ENCODE results near the gene CCDC59. TPM values are rescaled to one million over a fixed set of nuclear protein-coding genes. Genes with fewer than 3 reads are reported as not detected.
"Not testable (repeated sequence)": the region's sequence is repeated elsewhere in the genome, so short reads cannot be mapped to it uniquely, and the experiment has no call there.

The CCDC59 gene
- total and polyA plus RNA-seq, 4 donors, result 14.4 to 22.0 (median 18.2) TPM

DNA sequence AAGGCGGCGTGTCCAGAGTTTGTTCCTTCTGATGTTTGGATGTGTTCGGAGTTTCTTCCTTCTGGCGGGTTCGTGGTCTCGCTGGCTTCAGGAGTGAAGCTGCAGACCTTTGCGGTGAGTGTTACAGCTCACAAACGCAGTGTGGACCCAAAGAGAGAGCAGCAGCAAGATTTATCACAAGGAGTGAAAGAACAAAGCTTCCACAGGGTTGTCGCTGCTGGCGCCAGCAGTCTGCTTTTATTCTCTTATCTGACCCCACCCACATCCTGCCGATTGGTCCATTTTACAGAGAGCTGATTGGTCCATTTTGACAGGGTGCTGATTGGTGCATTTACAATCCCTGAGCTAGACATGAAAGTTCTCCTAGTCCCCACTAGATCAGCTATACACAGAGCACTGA lies 2.6 kb upstream of the CCDC59 start:
- H3K27ac ChIP-seq (ENCODE audit: low read depth in 1 of 2, low read length in 2 of 2); H3K4me3 ChIP-seq (ENCODE audit: low read depth in 1 of 3, low read length in 3 of 3); H3K9me3 ChIP-seq (ENCODE audit: control insufficient read depth in 4 of 4, low read length in 3 of 4); H3K9ac ChIP-seq (ENCODE audit: low read depth in 1 of 2, low read length in 2 of 2); H3K36me3 ChIP-seq (ENCODE audit: control insufficient read depth in 4 of 4, insufficient read depth in 3 of 4, low read depth in 1 of 4, low read length in 3 of 4); DNase-seq (ENCODE audit: low spot score); H3K27me3 ChIP-seq (ENCODE audit: control insufficient read depth in 4 of 4, insufficient read depth in 4 of 4, low read length in 3 of 4): not testable (repeated sequence)
- WGBS, result 97% methylated on average over 11 of the region's 11 CpGs
- peaks cover 5 to 32% (median 28%) of the 10 kb centered on the region in 4 donors for H3K4me1 ChIP-seq (ENCODE audit: control insufficient read depth in 4 of 4, insufficient read depth in 4 of 4, low read length in 3 of 4)

DNA sequence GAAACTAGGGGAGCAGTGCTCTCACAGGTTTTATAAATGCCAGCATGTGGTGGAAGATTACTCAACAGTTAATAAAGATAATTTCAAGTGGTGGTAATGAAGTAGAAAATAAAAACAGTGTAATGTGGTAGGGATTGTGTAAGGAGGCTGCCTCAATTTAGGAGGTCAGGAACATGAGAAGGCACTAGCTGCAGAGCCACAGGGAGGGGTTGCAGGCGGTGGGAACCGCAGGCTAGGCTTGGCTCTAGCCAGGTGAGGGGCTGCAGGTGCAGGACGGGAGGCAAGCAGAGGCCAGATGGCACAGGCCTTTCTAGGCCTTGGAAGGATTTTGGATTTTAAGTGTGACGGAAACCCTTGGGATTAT lies 910 bp upstream of the CCDC59 start:
- DNase-seq (ENCODE audit: low spot score), result no peak
- peaks cover 5 to 32% (median 30%) of the 10 kb centered on the region in 4 donors for H3K4me1 ChIP-seq (ENCODE audit: control insufficient read depth in 4 of 4, insufficient read depth in 4 of 4, low read length in 3 of 4)

GRCh38 chr12:82357845-82358199 lies 365 bp downstream of the CCDC59 start:
- Histone ChIP-seq H3K9me3 (ENCODE audit: control insufficient read depth in 4 of 4, low read length in 3 of 4) (no peaks in the 10 kb centered on the region), H3K36me3 (ENCODE audit: control insufficient read depth in 4 of 4, insufficient read depth in 3 of 4, low read depth in 1 of 4, low read length in 3 of 4) (peaks cover 2 to 27% (median 19%) of the 10 kb centered on the region in 4 donors), H3K4me3 (ENCODE audit: low read depth in 1 of 3, low read length in 3 of 3) (peak overlapping the region; percentile 71 to 99 (median 98)), H3K4me1 (ENCODE audit: control insufficient read depth in 4 of 4, insufficient read depth in 4 of 4, low read length in 3 of 4) (peaks cover 5 to 32% (median 30%) of the 10 kb centered on the region in 4 donors), H3K27ac (ENCODE audit: low read depth in 1 of 2, low read length in 2 of 2) (peak overlapping the region; percentile 96 to 98), H3K9ac (ENCODE audit: low read depth in 1 of 2, low read length in 2 of 2) (peak overlapping the region; percentile 94 to 100), H3K27me3 (ENCODE audit: control insufficient read depth in 4 of 4, insufficient read depth in 4 of 4, low read length in 3 of 4) (no peaks in the 10 kb centered on the region)
- DNase-seq (ENCODE audit: low spot score), result no peak
- WGBS, result under 1% methylated on average over 10 of the region's 10 CpGs
- TF ChIP-seq, protein P1, sequence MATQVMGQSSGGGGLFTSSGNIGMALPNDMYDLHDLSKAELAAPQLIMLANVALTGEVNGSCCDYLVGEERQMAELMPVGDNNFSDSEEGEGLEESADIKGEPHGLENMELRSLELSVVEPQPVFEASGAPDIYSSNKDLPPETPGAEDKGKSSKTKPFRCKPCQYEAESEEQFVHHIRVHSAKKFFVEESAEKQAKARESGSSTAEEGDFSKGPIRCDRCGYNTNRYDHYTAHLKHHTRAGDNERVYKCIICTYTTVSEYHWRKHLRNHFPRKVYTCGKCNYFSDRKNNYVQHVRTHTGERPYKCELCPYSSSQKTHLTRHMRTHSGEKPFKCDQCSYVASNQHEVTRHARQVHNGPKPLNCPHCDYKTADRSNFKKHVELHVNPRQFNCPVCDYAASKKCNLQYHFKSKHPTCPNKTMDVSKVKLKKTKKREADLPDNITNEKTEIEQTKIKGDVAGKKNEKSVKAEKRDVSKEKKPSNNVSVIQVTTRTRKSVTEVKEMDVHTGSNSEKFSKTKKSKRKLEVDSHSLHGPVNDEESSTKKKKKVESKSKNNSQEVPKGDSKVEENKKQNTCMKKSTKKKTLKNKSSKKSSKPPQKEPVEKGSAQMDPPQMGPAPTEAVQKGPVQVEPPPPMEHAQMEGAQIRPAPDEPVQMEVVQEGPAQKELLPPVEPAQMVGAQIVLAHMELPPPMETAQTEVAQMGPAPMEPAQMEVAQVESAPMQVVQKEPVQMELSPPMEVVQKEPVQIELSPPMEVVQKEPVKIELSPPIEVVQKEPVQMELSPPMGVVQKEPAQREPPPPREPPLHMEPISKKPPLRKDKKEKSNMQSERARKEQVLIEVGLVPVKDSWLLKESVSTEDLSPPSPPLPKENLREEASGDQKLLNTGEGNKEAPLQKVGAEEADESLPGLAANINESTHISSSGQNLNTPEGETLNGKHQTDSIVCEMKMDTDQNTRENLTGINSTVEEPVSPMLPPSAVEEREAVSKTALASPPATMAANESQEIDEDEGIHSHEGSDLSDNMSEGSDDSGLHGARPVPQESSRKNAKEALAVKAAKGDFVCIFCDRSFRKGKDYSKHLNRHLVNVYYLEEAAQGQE (IDR thresholded peaks at IDR 0.05), result no peak
- TF ChIP-seq, protein P2, sequence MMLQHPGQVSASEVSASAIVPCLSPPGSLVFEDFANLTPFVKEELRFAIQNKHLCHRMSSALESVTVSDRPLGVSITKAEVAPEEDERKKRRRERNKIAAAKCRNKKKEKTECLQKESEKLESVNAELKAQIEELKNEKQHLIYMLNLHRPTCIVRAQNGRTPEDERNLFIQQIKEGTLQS (IDR thresholded peaks at IDR 0.05), result no peak
- TF ChIP-seq GABPA (IDR thresholded peaks at IDR 0.05 in 1 of 2, conservative IDR thresholded peaks at IDR 0.05 in 1 of 2), result no peak
- no peak for TF ChIP-seq HNF4G (IDR thresholded peaks at IDR 0.05)
- no peak for TF ChIP-seq FOXA1 (IDR thresholded peaks at IDR 0.05)
- TF ChIP-seq EGR1 (IDR thresholded peaks at IDR 0.05; ENCODE audit: low read depth in 2 of 2), result no peak
- no peak for TF ChIP-seq CTCF (IDR thresholded peaks at IDR 0.05; ENCODE audit: low read depth, low read length, missing input control)
- TF ChIP-seq YY1 (IDR thresholded peaks at IDR 0.05), result no peak
- TF ChIP-seq RXRA (IDR thresholded peaks at IDR 0.05), result no peak
- TF ChIP-seq HNF4A (conservative IDR thresholded peaks at IDR 0.05), result no peak
- TF ChIP-seq SP1 (IDR thresholded peaks at IDR 0.05), result no peak
- no peak for TF ChIP-seq JUND (IDR thresholded peaks at IDR 0.05)
- TF ChIP-seq TAF1 (conservative IDR thresholded peaks at IDR 0.05), result no peak

More for the DNA sequence above, 910 bp upstream of the CCDC59 start:
- no peaks in the 10 kb centered on the region for H3K27me3 ChIP-seq (ENCODE audit: control insufficient read depth in 4 of 4, insufficient read depth in 4 of 4, low read length in 3 of 4)
- 15% methylated on average over 4 of the region's 4 CpGs for WGBS
- H3K4me3 ChIP-seq (ENCODE audit: low read depth in 1 of 3, low read length in 3 of 3), result peak overlapping the region; percentile 65 to 98 (median 71)
- no peaks in the 10 kb centered on the region for H3K9me3 ChIP-seq (ENCODE audit: control insufficient read depth in 4 of 4, low read length in 3 of 4)
- TF ChIP-seq MAX (IDR thresholded peaks at IDR 0.05) (no peak), RAD21 (IDR thresholded peaks at IDR 0.05) (no peak), TAF1 (conservative IDR thresholded peaks at IDR 0.05) (no peak), FOXA1 (IDR thresholded peaks at IDR 0.05) (no peak), JUND (IDR thresholded peaks at IDR 0.05) (no peak), SP1 (IDR thresholded peaks at IDR 0.05) (no peak), FOXA2 (IDR thresholded peaks at IDR 0.05) (no peak), YY1 (IDR thresholded peaks at IDR 0.05) (no peak), GABPA (IDR thresholded peaks at IDR 0.05 in 1 of 2, conservative IDR thresholded peaks at IDR 0.05 in 1 of 2) (no peak), ZBTB33 (IDR thresholded peaks at IDR 0.05) (no peak), HNF4A (conservative IDR thresholded peaks at IDR 0.05) (no peak)
- TF ChIP-seq, protein P2 (IDR thresholded peaks at IDR 0.05), result no peak
- H3K9ac ChIP-seq (ENCODE audit: low read depth in 1 of 2, low read length in 2 of 2), result peak overlapping the region; percentile 48 to 79
- peak overlapping the region; percentile 96 to 98 for H3K27ac ChIP-seq (ENCODE audit: low read depth in 1 of 2, low read length in 2 of 2)
- peaks cover 2 to 18% (median 9%) of the 10 kb centered on the region in 4 donors for H3K36me3 ChIP-seq (ENCODE audit: control insufficient read depth in 4 of 4, insufficient read depth in 3 of 4, low read depth in 1 of 4, low read length in 3 of 4)

Measured in liver (tissue), 9 donors.